Right lobe of liver (tissue), 6 donors: ENCODE results near the gene NTNG2. TPM values are rescaled to one million over a fixed set of nuclear protein-coding genes. Genes with fewer than 3 reads are reported as not detected.

ENCODE experiments used
- ATAC-seq, 4 donors: fragments of 200-7000 bp; cut with Tn5 transposase; one replicate each; pipeline ENCODE4 v1.9.1; 2020; ENCODE audit warnings: mild to moderate bottlenecking in 4 of 4, moderate library complexity in 4 of 4
- DNase-seq, 3 donors: peaks; one replicate each; pipeline ENCODE4 v3.0.0-alpha.2; 2020
- H3K27ac ChIP-seq, 3 donors: fragments of 200-600 bp; one replicate each; pipeline ENCODE4 v1.8.0; 2022
- H3K27me3 ChIP-seq, 2 donors: fragments of 200-600 bp; one replicate each; pipeline ENCODE4 v1.8.0; 2022
- H3K36me3 ChIP-seq, 4 donors: fragments of 200-600 bp; sonication (generic) in 1 of 4; one replicate each; pipeline versions ENCODE4 v1.5.1 to v1.8.0; 2017 to 2022; ENCODE audit warnings: control low read depth in 1 of 4
- H3K4me1 ChIP-seq, 4 donors: fragments of 200-600 bp; sonication (generic) in 1 of 4; one replicate each; pipeline versions ENCODE4 v1.5.1 to v1.8.0; 2017 to 2022; ENCODE audit warnings: control low read depth in 1 of 4
- H3K4me3 ChIP-seq, 3 donors: fragments of 200-600 bp; one replicate each; pipeline ENCODE4 v1.8.0; 2022
- H3K9me3 ChIP-seq, 4 donors: fragments of 200-600 bp; sonication (generic) in 1 of 4; one replicate each; pipeline versions ENCODE4 v1.5.1 to v1.8.0; 2017 to 2022; ENCODE audit warnings: control low read depth in 1 of 4
- CTCF ChIP-seq, 4 donors: fragments of 200-600 bp in 3 of 4; fragments of 450-650 bp in 1 of 4; IDR thresholded peaks; one replicate each; pipeline versions ENCODE4 v1.5.1 to v1.8.0; 2016 to 2022; ENCODE audit warnings: antibody characterized with exemption in 4 of 4, mild to moderate bottlenecking in 2 of 4
- POLR2A ChIP-seq: fragments of 450-650 bp; IDR thresholded peaks from one replicate; pipeline ENCODE4 v1.6.1; 2017; ENCODE audit warnings: antibody characterized with exemption, mild to moderate bottlenecking
- WGBS: methylation state at CpG from one replicate; pipeline ENCODE4 v1.1.6; 2018; ENCODE audit warnings: low coverage, low lambda C conversion rate; ENCODE audit not compliant: insufficient coverage; ENCODE audit errors: missing lambda C conversion rate; 5-methylcytosine and 5-hydroxymethylcytosine counted together
- intact Hi-C, 2 donors: fragments of 100-400 bp; cut with DNase I; formaldehyde crosslinking; loops; one replicate each; pipeline versions ENCODE4 v1.11.2 to v1.14.1; 2022
- total RNA-seq, 6 experiments: library from RNA; depleted of rRNA in 2 of 6; stranded (reverse); fragments of >200 nt in 2 of 6; fragmentation: NEBNext Ultra II Directional in 3 of 6; extraction: Animal tissue kit (Norgen Biotek cat#: 25700) in 3 of 6; gene quantifications; one replicate each; pipeline versions ENCODE4 v1.1.0 to v1.2.4, GENCODE V29; 2016 to 2023
- donor health status: DM: no; HTN: yes; CAD: no.
- donor health status: DM: no; HTN: no; CAD: no.
- donor health status: DM: no; HTN: no; CAD: no.
- donor health status: DM: no; HTN: yes; CAD: no.
- donor health status: DM: no; HTN: yes; CAD: no.

Gene NTNG2
- total RNA-seq, 6 experiments from 2014 or later, result 0.12 to 1.6 (median 0.24) TPM

GRCh38 chr9:132183134-132183533, 21.3 kb downstream of the NTNG2 start:
- 27% methylated on average over 6 of the region's 9 CpGs for WGBS
- Histone ChIP-seq H3K4me1 (no peaks in the 10 kb centered on the region), H3K9me3 (no peaks in the 10 kb centered on the region), H3K36me3 (no peaks in the 10 kb centered on the region), H3K4me3 (no peak overlapping the region), H3K27ac (no peak overlapping the region), H3K27me3 (no peaks in the 10 kb centered on the region)
- intact Hi-C loops, result no loop called here
- DNase-seq (no peak), ATAC-seq (no peak)
- TF ChIP-seq POLR2A (no peak), CTCF (IDR thresholded peaks at IDR 0.05) (no peak)

GRCh38 chr9:132183715-132184114, 21.9 kb downstream of the NTNG2 start:
- no peak for TF ChIP-seq POLR2A
- TF ChIP-seq CTCF (IDR thresholded peaks at IDR 0.05), result no peak
- Histone ChIP-seq H3K27me3 (no peaks in the 10 kb centered on the region), H3K9me3 (no peaks in the 10 kb centered on the region), H3K4me3 (no peak overlapping the region), H3K4me1 (no peaks in the 10 kb centered on the region), H3K36me3 (no peaks in the 10 kb centered on the region), H3K27ac (no peak overlapping the region)
- intact Hi-C loops, result no loop called here
- no peak for DNase-seq
- WGBS, result 28% methylated on average over 5 of the region's 7 CpGs
- no peak for ATAC-seq

- DNase-seq (no peak), ATAC-seq (no peak)
- no peaks in the 10 kb centered on the region for H3K27me3 ChIP-seq
- 30% methylated on average over 8 of the region's 11 CpGs for WGBS
- no peak for TF ChIP-seq POLR2A
- no peak for TF ChIP-seq CTCF (IDR thresholded peaks at IDR 0.05)
- no peak overlapping the region for H3K27ac ChIP-seq
- H3K9me3 ChIP-seq, result no peaks in the 10 kb centered on the region
- no peaks in the 10 kb centered on the region for H3K36me3 ChIP-seq
- H3K4me1 ChIP-seq, result no peaks in the 10 kb centered on the region
- intact Hi-C loops, result no loop called here
- no peak overlapping the region for H3K4me3 ChIP-seq
Observed at GRCh38 chr9:132184124-132184523, 22.3 kb downstream of the NTNG2 start.

- whole genome bisulfite sequencing, result 16% methylated on average over 15 of the region's 20 CpGs
- Histone ChIP-seq H3K9me3 (no peaks in the 10 kb centered on the region), H3K27ac (no peak overlapping the region), H3K4me3 (no peak overlapping the region), H3K27me3 (no peaks in the 10 kb centered on the region), H3K4me1 (no peaks in the 10 kb centered on the region), H3K36me3 (no peaks in the 10 kb centered on the region)
- TF ChIP-seq CTCF (IDR thresholded peaks at IDR 0.05), result no peak
- no peak for TF ChIP-seq POLR2A
- DNase-seq (no peak), ATAC-seq (no peak)
- intact Hi-C loops, result no loop called here
Observed at GRCh38 chr9:132185073-132186009, 23.5 kb downstream of the NTNG2 start.
